Glutamatergic neuron (in vitro differentiated cells): Measurements from ENCODE around the gene TBC1D30. TPM values are rescaled to one million over a fixed set of nuclear protein-coding genes. Genes with fewer than 3 reads are reported as not detected.

Experiments
- DNase-seq: peaks from one replicate; pipeline ENCODE4 v3.0.0; 2022
- H3K27ac Mint-ChIP-seq: one replicate; pipeline ENCODE4 v1.8.0; 2020; ENCODE audit warnings: mild to moderate bottlenecking, mixed read lengths, inconsistent platforms; ENCODE audit not compliant: unreplicated experiment
- H3K27me3 Mint-ChIP-seq: one replicate; pipeline ENCODE4 v1.8.0; 2020; ENCODE audit warnings: mild to moderate bottlenecking, moderate library complexity, mixed read lengths, inconsistent platforms; ENCODE audit not compliant: unreplicated experiment
- H3K36me3 Mint-ChIP-seq: one replicate; pipeline ENCODE4 v1.8.0; 2020; ENCODE audit warnings: mild to moderate bottlenecking, mixed read lengths, inconsistent platforms; ENCODE audit not compliant: unreplicated experiment
- H3K4me1 Mint-ChIP-seq: one replicate; pipeline ENCODE4 v1.8.0; 2020; ENCODE audit warnings: mild to moderate bottlenecking, low read depth, mixed read lengths, inconsistent platforms; ENCODE audit not compliant: unreplicated experiment
- H3K4me3 Mint-ChIP-seq: one replicate; pipeline ENCODE4 v1.8.0; 2020; ENCODE audit warnings: mild to moderate bottlenecking, mixed read lengths, inconsistent platforms; ENCODE audit not compliant: unreplicated experiment
- H3K9me3 Mint-ChIP-seq: one replicate; pipeline ENCODE4 v1.8.0; 2020; ENCODE audit warnings: mild to moderate bottlenecking, moderate library complexity, mixed read lengths, inconsistent platforms; ENCODE audit not compliant: unreplicated experiment
- CTCF ChIP-seq: fragments of 200-600 bp; sonication (generic); IDR thresholded peaks from one replicate; pipeline ENCODE4 v1.5.0; 2021; ENCODE audit not compliant: partially characterized antibody, unreplicated experiment
- total RNA-seq: library from RNA; stranded (reverse); fragmentation: NEBNext Ultra II Directional; extraction: Animal tissue kit (Norgen Biotek cat#: 25700); gene quantifications from one replicate; pipeline ENCODE4 v1.2.1, GENCODE V29; 2021; ENCODE audit not compliant: unreplicated experiment

Gene TBC1D30
- total RNA-seq, 1 donor from 2014 or later = 15.2 TPM

GRCh38 chr12:64780531-64781279 is 43.7 kb upstream of the TBC1D30 start:
- H3K27ac Mint-ChIP-seq = no peak overlapping the region
- H3K4me3 Mint-ChIP-seq = peak overlapping the region; percentile 87
- H3K36me3 Mint-ChIP-seq = peaks cover 3% of the 10 kb centered on the region
- H3K27me3 Mint-ChIP-seq = peaks cover 6% of the 10 kb centered on the region
- no peak for TF ChIP-seq CTCF
- peaks cover 11% of the 10 kb centered on the region for H3K9me3 Mint-ChIP-seq
- peak; percentile 62 for DNase-seq
- H3K4me1 Mint-ChIP-seq = peaks cover 10% of the 10 kb centered on the region

GRCh38 chr12:64781280-64782190 is 42.9 kb upstream of the TBC1D30 start:
- DNase-seq = peak; percentile 18
- H3K4me3 Mint-ChIP-seq = peak overlapping the region; percentile 89
- peaks cover 6% of the 10 kb centered on the region for H3K27me3 Mint-ChIP-seq
- no peaks in the 10 kb centered on the region for H3K36me3 Mint-ChIP-seq
- peak overlapping the region; percentile 71 for H3K27ac Mint-ChIP-seq
- H3K4me1 Mint-ChIP-seq = peaks cover 10% of the 10 kb centered on the region
- TF ChIP-seq CTCF = no peak
- peaks cover 10% of the 10 kb centered on the region for H3K9me3 Mint-ChIP-seq

- Mint-ChIP-seq H3K9me3 (peaks cover 10% of the 10 kb centered on the region), H3K4me3 (peak overlapping the region; percentile 89), H3K4me1 (peaks cover 10% of the 10 kb centered on the region), H3K27ac (peak overlapping the region; percentile 72), H3K36me3 (no peaks in the 10 kb centered on the region), H3K27me3 (peaks cover 6% of the 10 kb centered on the region)
- DNase-seq = no peak
- no peak for TF ChIP-seq CTCF
Measured at GRCh38 chr12:64782191-64782876, 42.1 kb upstream of the TBC1D30 start.

GRCh38 chr12:64785838-64786237 is 38.6 kb upstream of the TBC1D30 start:
- Mint-ChIP-seq H3K4me3 (no peak overlapping the region), H3K27ac (no peak overlapping the region), H3K36me3 (no peaks in the 10 kb centered on the region), H3K4me1 (peaks cover 7% of the 10 kb centered on the region), H3K9me3 (peaks cover 7% of the 10 kb centered on the region), H3K27me3 (peaks cover 1% of the 10 kb centered on the region)
- TF ChIP-seq CTCF = no peak
- no peak for DNase-seq
